Spinal cord (tissue), 10 donors: ENCODE data around the gene HSF2BP. TPM values are rescaled to one million over a fixed set of nuclear protein-coding genes. Genes with fewer than 3 reads are reported as not detected.
"Not testable (repeated sequence)": the region's sequence is repeated elsewhere in the genome, so short reads cannot be mapped to it uniquely, and the experiment has no call there.

Source experiments
- DNase-seq, 6 donors: peaks; one replicate each; pipeline versions ENCODE4 v3.0.0 to v3.0.0-alpha.2; 2013 to 2015; ENCODE audit warnings: low spot score in 6 of 6, low read depth in 4 of 6
- H3K27ac ChIP-seq: one replicate; pipeline ENCODE4 v1.5.1; 2013; ENCODE audit warnings: low read depth, low read length, control low read depth
- H3K27me3 ChIP-seq: one replicate; pipeline ENCODE4 v1.6.1; 2013; ENCODE audit warnings: low read length; ENCODE audit not compliant: control insufficient read depth, insufficient read depth
- H3K36me3 ChIP-seq: one replicate; pipeline ENCODE4 v1.6.1; 2013; ENCODE audit warnings: low read length; ENCODE audit not compliant: control insufficient read depth, insufficient read depth
- H3K4me1 ChIP-seq: one replicate; pipeline ENCODE4 v1.6.1; 2013; ENCODE audit warnings: low read length; ENCODE audit not compliant: control insufficient read depth, insufficient read depth
- H3K4me3 ChIP-seq: one replicate; pipeline ENCODE4 v1.5.1; 2013; ENCODE audit warnings: low read depth, low read length, control low read depth
- H3K9me3 ChIP-seq: one replicate; pipeline ENCODE4 v1.6.1; 2013; ENCODE audit warnings: low read length; ENCODE audit not compliant: control insufficient read depth, insufficient read depth
- WGBS: methylation state at CpG from one replicate; pipeline ENCODE4 v1.1.5; 2013; ENCODE audit warnings: missing lambda C conversion rate; ENCODE audit not compliant: insufficient coverage; 5-methylcytosine and 5-hydroxymethylcytosine counted together
- long read RNA-seq, 4 donors: transcript quantifications; one replicate each; lab custom pipeline, GENCODE V29; 2026
- polyA plus RNA-seq, 2 donors: library from polyadenylated mRNA; unstranded; fragments of 120-200 nt; gene quantifications; one replicate each; pipeline ENCODE4 v1.2.1, GENCODE V29; 2013; ENCODE audit not compliant: insufficient read length in 2 of 2
- total RNA-seq, 2 donors: library from RNA; depleted of rRNA in 1 of 2; stranded (reverse); fragments of 120-200 nt in 1 of 2; fragments of >200 nt in 1 of 2; gene quantifications; one replicate each; pipeline versions ENCODE4 v1.2.3 to v1.2.4, GENCODE V29; 2013 to 2014
- donor health status: healthy.

The HSF2BP gene
- total RNA-seq (1 to 10 TPM; 1.4 to 2.0 TPM), polyA plus RNA-seq (1 to 10 TPM; 1.3 to 1.5 TPM)
- long read RNA-seq, donor 1, result 0 reads
- long read RNA-seq, donor 2, result 0 reads
- long read RNA-seq, donor 3, result 0 reads
- long read RNA-seq, donor 4, result 0 reads

DNA sequence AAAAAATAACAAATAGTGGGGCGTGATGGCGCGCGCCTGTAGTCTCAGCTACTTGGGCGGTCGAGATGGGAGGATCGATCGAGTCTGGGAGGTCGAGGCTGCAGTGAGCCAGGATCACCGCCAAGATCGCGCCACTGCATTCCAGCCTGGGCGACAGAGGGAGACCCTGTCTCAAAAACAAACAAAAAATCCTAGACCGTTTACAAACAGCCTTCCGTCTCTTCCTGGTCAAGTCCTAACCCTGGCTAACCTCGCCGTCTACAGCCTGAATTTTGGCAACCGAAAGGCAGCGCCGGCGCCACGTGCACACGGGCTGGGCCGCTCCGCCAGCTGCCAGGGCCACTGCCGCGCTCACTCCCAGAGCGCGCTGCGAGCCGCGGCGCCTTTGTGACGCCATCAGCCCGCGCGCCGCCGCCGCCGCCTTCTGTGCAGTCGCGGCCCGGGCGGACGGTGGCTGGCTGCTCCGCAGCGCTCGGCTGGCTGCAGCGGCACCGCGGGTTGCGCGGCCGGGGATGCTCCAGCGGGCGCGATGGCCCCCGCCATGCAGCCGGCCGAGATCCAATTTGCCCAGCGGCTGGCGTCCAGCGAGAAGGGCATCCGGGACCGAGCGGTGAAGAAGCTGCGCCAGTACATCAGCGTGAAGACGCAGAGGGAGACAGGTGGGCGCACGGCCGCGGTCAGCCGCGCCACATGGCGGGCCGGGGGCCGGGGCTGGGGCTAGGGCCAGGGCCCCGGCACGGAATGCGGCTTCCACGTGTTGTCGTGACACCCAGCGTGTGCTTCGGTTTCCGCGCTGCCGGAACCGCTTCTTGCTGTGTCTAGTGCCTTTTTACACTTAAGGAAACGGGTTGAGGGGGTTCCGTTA, at the start of gene HSF2BP, which contains the start of gene RRP1B:
Gene HSF2BP, minus strand, starts transcription at position 353 of the 865 bp plus-strand sequence. CDS start 1,392 bp downstream, outside the sequence.
Gene RRP1B, plus strand, starts transcription at position 425 of the 865 bp plus-strand sequence. Its CDS starts 105 bp downstream, at position 530.
- Histone ChIP-seq H3K27ac (peak within 1 kb of the TSS; percentile 81), H3K27me3 (no peaks in the 10 kb centered on the region), H3K36me3 (peaks cover 11% of the 10 kb centered on the region), H3K4me1 (peaks cover 20% of the 10 kb centered on the region), H3K9me3 (no peaks in the 10 kb centered on the region), H3K4me3 (peak within 1 kb of the TSS; percentile 68)
- peak; percentile 58 to 96 (median 74) for DNase-seq
- WGBS, result 4% methylated on average over 91 of the region's 92 CpGs

- no peaks in the 10 kb centered on the region for H3K27me3 ChIP-seq
- WGBS, result 90% methylated on average over 13 of the region's 13 CpGs
- no peaks in the 10 kb centered on the region for H3K4me1 ChIP-seq
- no peak overlapping the region for H3K4me3 ChIP-seq
- no peaks in the 10 kb centered on the region for H3K36me3 ChIP-seq
- DNase-seq, result no peak
- no peaks in the 10 kb centered on the region for H3K9me3 ChIP-seq
- no peak overlapping the region for H3K27ac ChIP-seq
Measured at GRCh38 chr21:43708745-43709381, 49.6 kb upstream of the HSF2BP start.

GRCh38 chr21:43707462-43707861, 48.2 kb upstream of the HSF2BP start:
- 94% methylated on average over 6 of the region's 9 CpGs for WGBS
- no peaks in the 10 kb centered on the region for H3K27me3 ChIP-seq
- H3K9me3 ChIP-seq, result no peaks in the 10 kb centered on the region
- H3K27ac ChIP-seq, result no peak overlapping the region
- H3K4me1 ChIP-seq, result peaks cover 10% of the 10 kb centered on the region
- H3K4me3 ChIP-seq, result no peak overlapping the region
- no peak for DNase-seq
- H3K36me3 ChIP-seq, result no peaks in the 10 kb centered on the region

DNA sequence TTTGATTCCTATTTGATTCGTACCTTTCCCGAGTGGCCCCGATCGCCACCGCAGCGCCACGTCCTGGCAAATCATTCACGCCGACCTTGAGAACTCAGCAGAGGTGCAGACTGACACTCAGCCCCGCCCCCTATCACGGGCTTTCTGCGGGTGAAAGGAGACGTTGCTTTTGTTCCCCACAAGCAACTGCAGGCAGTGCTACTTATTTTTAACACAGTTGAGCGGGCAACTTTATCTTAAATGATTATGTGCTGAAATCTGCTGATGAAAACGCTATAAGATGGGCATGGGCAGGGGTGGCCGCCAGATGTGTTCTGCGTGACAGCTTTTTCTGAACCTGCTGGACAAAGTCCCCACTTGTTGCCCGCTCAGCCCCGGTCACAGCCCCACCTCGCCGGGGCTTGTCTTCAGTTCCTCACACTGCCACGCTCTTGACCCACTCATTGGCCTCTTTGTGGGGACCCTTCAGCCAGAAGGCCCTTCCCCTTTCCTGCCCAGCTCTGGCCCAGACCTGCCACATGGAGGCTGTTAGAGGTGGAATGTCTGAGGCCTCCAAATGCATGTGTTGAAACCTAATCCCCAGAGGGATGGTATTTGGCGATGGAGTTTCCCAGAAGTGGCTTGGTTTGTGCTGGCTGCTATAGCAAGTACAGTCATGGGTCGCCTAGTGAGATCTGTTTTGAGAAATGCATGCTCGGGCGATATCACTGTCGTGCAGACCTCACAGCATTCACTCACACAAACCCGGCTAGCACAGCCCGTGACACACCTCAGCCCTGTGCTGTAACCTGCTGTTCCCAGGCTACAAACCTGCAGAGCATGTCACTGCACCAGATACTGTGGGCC, 44.0 kb upstream of the HSF2BP start:
- 30% methylated on average over 25 of the region's 29 CpGs for WGBS
- DNase-seq, result peak in 2 of 6 donors; percentile 46 to 65
- no peak overlapping the region for H3K4me3 ChIP-seq
- H3K27ac ChIP-seq, result peak overlapping the region; percentile 37
- no peaks in the 10 kb centered on the region for H3K9me3 ChIP-seq
- no peaks in the 10 kb centered on the region for H3K27me3 ChIP-seq
- peaks cover 41% of the 10 kb centered on the region for H3K4me1 ChIP-seq
- H3K36me3 ChIP-seq, result peaks cover 2% of the 10 kb centered on the region

GRCh38 chr21:43702785-43703034, 43.4 kb upstream of the HSF2BP start:
- Histone ChIP-seq H3K4me1 (peaks cover 41% of the 10 kb centered on the region), H3K27me3 (no peaks in the 10 kb centered on the region), H3K4me3 (no peak overlapping the region), H3K36me3 (peaks cover 2% of the 10 kb centered on the region), H3K27ac (no peak overlapping the region), H3K9me3 (no peaks in the 10 kb centered on the region)
- WGBS, result 36% methylated on average over 9 of the region's 12 CpGs
- peak in 1 of 6 donors; percentile 20 for DNase-seq

DNA sequence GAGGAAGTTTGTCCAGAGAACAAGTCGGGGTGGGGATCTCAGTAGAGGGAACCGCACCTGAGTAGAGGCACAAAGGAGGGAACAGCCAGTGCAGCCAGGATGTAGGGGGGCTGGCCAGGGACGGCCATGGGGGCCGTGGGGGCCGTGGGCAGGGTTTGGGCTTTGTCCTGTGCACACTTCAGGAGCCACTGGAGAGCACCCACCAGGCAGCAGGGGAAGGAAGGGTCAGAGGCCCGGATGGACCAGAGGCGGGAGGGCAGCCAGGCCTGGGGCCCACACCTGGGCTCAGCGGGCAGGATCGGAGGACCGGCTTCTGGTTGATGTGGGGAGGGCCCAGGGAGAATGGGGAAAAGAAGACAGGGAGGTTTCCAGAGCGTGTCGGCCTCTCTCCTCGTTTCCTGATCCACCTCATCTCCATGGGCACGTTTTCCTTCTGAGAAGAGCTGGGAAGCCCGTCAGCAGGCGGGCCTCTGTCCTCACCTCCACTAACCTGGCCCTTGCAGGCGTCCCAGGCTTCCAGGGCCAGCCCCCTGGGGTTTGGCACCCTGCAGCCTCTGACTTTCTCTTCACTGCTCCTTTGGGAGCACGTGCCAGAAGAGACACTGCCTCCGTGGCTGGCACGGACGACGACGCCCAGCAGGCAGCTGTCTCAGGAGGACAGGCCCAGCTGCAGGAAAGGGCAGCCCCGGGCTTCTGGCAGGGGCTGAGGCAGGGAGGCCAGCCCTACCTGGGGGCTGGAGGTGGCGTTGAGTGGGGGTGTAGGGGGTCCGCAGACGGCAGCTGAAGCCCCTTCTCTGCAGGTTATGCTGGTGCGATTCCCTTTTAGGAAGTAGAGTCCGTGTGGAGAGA, 42.9 kb upstream of the HSF2BP start:
- H3K27me3 ChIP-seq, result no peaks in the 10 kb centered on the region
- H3K36me3 ChIP-seq, result peaks cover 2% of the 10 kb centered on the region
- H3K4me3 ChIP-seq, result no peak overlapping the region
- H3K27ac ChIP-seq, result peak overlapping the region; percentile 25
- no peaks in the 10 kb centered on the region for H3K9me3 ChIP-seq
- 48% methylated on average over 21 of the region's 29 CpGs for WGBS
- no peak for DNase-seq
- H3K4me1 ChIP-seq, result peaks cover 41% of the 10 kb centered on the region

- no peak overlapping the region for H3K4me3 ChIP-seq
- 42% methylated on average over 11 of the region's 13 CpGs for WGBS
- DNase-seq, result peak in 2 of 6 donors; percentile 7 to 59
- H3K27ac ChIP-seq, result peak overlapping the region; percentile 79
- H3K9me3 ChIP-seq, result no peaks in the 10 kb centered on the region
- peaks cover 11% of the 10 kb centered on the region for H3K36me3 ChIP-seq
- H3K27me3 ChIP-seq, result no peaks in the 10 kb centered on the region
- peaks cover 41% of the 10 kb centered on the region for H3K4me1 ChIP-seq
Measured at GRCh38 chr21:43699933-43700599, 40.8 kb upstream of the HSF2BP start.

DNA sequence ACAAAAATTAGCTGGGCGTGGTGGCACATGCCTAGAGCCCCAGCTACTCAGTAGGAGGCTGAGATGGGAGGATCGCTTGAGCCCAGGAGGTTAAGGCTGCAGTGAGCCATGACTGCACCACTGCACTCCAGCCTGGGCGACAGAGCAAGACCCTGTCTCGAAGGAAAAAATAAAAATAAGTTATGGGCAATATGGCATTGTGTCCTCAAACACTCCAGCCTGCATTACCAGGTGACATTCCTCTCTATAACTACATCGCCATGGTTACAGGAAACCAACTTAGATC, 40.1 kb upstream of the HSF2BP start:
- not testable (repeated sequence) for H3K9me3 ChIP-seq, H3K4me3 ChIP-seq, H3K27me3 ChIP-seq, DNase-seq
- peak overlapping the region; percentile 79 for H3K27ac ChIP-seq
- WGBS, result 94% methylated on average over 3 of the region's 5 CpGs
- peaks cover 41% of the 10 kb centered on the region for H3K4me1 ChIP-seq
- peaks cover 15% of the 10 kb centered on the region for H3K36me3 ChIP-seq
